ENCODE data around the gene ARHGAP15. TPM values are rescaled to one million over a fixed set of nuclear protein-coding genes. Genes with fewer than 3 reads are reported as not detected.

Gene ARHGAP15
- total and polyA plus RNA-seq, 12 donors, result 4.7 to 33.8 (median 10.4) TPM

DNA sequence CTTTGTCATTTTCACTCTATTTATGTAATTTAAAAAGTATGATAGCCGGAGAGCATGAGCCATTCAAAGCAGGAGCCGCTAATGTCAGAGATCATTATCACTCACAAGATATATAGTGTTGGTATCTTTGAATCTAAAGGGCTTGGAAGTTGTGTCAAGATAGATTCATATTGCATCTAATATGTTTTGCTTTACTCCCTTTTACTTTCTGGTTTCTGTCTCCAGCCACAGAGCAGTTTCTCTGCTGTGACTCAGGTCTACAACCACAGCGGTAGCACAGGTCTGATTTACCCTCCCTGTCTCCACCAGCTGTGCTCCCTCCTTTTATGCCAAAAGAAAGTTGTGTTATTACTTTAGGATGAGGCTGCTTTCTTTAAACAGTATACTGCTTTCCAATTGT is 424.0 kb downstream of the ARHGAP15 start:
- H3K9me3 ChIP-seq (replicated peaks in 1 of 3), result peaks cover 0 to 8% (median 0%) of the 10 kb centered on the region in 3 donors
- 63 to 75% (median 70%) methylated on average over 3 of the region's 3 CpGs for WGBS, 4 donors
- no peak for TF ChIP-seq POLR2A (IDR thresholded peaks at IDR 0.05)
- TF ChIP-seq, protein P1, sequence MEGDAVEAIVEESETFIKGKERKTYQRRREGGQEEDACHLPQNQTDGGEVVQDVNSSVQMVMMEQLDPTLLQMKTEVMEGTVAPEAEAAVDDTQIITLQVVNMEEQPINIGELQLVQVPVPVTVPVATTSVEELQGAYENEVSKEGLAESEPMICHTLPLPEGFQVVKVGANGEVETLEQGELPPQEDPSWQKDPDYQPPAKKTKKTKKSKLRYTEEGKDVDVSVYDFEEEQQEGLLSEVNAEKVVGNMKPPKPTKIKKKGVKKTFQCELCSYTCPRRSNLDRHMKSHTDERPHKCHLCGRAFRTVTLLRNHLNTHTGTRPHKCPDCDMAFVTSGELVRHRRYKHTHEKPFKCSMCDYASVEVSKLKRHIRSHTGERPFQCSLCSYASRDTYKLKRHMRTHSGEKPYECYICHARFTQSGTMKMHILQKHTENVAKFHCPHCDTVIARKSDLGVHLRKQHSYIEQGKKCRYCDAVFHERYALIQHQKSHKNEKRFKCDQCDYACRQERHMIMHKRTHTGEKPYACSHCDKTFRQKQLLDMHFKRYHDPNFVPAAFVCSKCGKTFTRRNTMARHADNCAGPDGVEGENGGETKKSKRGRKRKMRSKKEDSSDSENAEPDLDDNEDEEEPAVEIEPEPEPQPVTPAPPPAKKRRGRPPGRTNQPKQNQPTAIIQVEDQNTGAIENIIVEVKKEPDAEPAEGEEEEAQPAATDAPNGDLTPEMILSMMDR (IDR thresholded peaks at IDR 0.05), result no peak
- H3K36me3 ChIP-seq (replicated peaks in 1 of 2), result no peaks in the 10 kb centered on the region
- intact Hi-C loops (cut with DNase I), result no loop called here
- no peak overlapping the region for H3K4me3 ChIP-seq
- H3K27me3 ChIP-seq, result no peaks in the 10 kb centered on the region
- H3K4me1 ChIP-seq (replicated peaks in 1 of 2), result no peaks in the 10 kb centered on the region
- no peak overlapping the region for H3K27ac ChIP-seq
- DNase-seq, result no peak

DNA sequence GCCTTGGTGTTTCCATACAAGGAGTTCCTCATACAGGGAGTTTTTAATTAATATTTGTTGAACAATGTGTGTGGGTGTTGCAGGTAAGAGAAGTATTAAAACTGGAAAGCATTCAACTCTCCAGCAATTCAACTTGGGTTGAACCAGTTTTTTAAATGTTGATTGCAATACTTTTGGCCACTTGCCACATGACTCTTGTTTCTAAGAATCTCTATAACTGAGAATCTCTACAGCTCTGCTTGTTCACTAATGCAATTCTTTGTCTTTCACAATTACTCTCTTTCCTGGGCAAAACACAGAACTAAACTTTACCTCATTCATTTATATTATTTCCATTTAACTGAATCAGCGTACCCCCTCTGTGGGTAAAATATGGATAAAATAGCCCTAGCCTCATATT is 429.4 kb downstream of the ARHGAP15 start:
- WGBS, 4 donors, result 84 to 90% (median 87%) methylated on average over 1 of the region's 1 CpG
- Histone ChIP-seq H3K4me3 (no peak overlapping the region), H3K9me3 (replicated peaks in 1 of 3) (peaks cover 0 to 8% (median 0%) of the 10 kb centered on the region in 3 donors), H3K27me3 (no peaks in the 10 kb centered on the region), H3K27ac (no peak overlapping the region), H3K36me3 (replicated peaks in 1 of 2) (no peaks in the 10 kb centered on the region), H3K4me1 (replicated peaks in 1 of 2) (no peaks in the 10 kb centered on the region)
- DNase-seq, result peak in 1 of 7 donors; percentile 14
- TF ChIP-seq, protein P1 (IDR thresholded peaks at IDR 0.05), result no peak
- TF ChIP-seq POLR2A (IDR thresholded peaks at IDR 0.05), result no peak
- intact Hi-C loops (cut with DNase I), result no loop called here

DNA sequence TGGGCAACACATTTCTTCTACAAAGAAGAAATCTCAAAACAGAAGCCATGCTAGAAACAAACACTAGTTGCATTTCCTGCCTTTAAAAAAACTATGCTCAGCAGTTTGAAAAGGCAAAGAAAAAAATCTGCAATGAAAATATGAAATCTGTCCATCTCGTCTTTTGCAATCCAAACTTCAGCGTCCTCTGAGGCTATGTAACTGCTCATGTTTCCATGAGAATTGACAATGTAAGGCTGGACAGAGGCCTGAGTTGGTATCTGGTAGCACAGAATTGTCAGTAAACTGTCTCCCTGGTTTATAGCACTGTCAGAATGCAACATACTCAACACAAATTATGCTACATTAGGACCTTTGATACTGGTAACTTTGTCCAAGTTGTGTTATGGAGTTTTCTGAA is 429.9 kb downstream of the ARHGAP15 start:
- Histone ChIP-seq H3K4me3 (no peak overlapping the region), H3K27me3 (no peaks in the 10 kb centered on the region), H3K4me1 (replicated peaks in 1 of 2) (no peaks in the 10 kb centered on the region), H3K36me3 (replicated peaks in 1 of 2) (no peaks in the 10 kb centered on the region), H3K27ac (no peak overlapping the region), H3K9me3 (replicated peaks in 1 of 3) (peaks cover 0 to 8% (median 0%) of the 10 kb centered on the region in 3 donors)
- 34 to 61% (median 52%) methylated on average over 2 of the region's 2 CpGs for WGBS, 4 donors
- DNase-seq, result no peak
- intact Hi-C loops (cut with DNase I), result no loop called here
- no peak for TF ChIP-seq POLR2A (IDR thresholded peaks at IDR 0.05)
- TF ChIP-seq, protein P1 (IDR thresholded peaks at IDR 0.05), result no peak

DNA sequence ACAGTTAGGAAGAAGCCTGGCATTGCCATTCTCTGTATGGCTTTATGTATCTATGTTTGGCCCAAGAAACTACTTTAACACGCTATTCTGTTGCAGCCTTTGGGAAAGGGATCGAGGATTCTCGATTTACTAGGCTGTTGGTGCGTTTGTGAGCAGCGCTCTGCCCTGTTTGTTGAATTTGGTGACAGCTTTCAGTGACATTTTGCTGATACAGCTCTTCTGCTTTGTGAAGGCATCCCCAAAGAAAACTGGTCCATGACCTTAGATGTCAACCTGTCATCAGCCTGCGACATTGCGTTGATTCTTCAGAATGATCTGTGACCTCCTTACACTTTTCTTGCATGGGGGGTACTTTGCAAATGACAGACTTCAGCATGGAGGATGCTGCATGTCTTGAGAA is 431.5 kb downstream of the ARHGAP15 start:
- TF ChIP-seq POLR2A (IDR thresholded peaks at IDR 0.05), result no peak
- TF ChIP-seq, protein P1 (IDR thresholded peaks at IDR 0.05), result no peak
- Histone ChIP-seq H3K9me3 (replicated peaks in 1 of 3) (peaks cover 0 to 8% (median 0%) of the 10 kb centered on the region in 3 donors), H3K4me1 (replicated peaks in 1 of 2) (no peaks in the 10 kb centered on the region), H3K27me3 (no peaks in the 10 kb centered on the region), H3K4me3 (no peak overlapping the region), H3K27ac (no peak overlapping the region), H3K36me3 (replicated peaks in 1 of 2) (no peaks in the 10 kb centered on the region)
- intact Hi-C loops (cut with DNase I), result no loop called here
- no peak for DNase-seq
- 89 to 94% (median 92%) methylated on average over 7 of the region's 7 CpGs for WGBS, 4 donors

Measured in adrenal gland (tissue), 12 donors.